HG03045 (cell line): ENCODE results near the gene TUBAL3.
"Not testable (repeated sequence)": the region's sequence is repeated elsewhere in the genome, so short reads cannot be mapped to it uniquely, and the experiment has no call there.

Experiments used
- ATAC-seq: cut with Tn5 transposase; IDR thresholded peaks from one replicate; pipeline ENCODE4 v1.9.1; 2021; ENCODE audit warnings: mild to moderate bottlenecking, moderate library complexity; ENCODE audit not compliant: unreplicated experiment

The TUBAL3 gene

DNA sequence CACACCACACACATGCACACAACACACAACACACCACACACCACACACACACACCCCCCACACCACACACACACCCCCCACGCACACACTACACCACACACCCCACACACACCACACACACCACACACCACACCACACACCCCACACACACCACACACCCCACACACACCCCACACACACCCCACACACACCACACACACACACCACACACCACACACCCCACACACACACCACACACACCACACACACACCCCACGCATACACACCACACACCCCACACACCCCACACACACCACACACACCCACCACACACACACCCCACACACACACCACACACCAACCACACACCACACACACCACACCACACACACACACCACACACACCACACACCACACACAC, 23.4 kb downstream of the TUBAL3 start:
- no peak for ATAC-seq

DNA sequence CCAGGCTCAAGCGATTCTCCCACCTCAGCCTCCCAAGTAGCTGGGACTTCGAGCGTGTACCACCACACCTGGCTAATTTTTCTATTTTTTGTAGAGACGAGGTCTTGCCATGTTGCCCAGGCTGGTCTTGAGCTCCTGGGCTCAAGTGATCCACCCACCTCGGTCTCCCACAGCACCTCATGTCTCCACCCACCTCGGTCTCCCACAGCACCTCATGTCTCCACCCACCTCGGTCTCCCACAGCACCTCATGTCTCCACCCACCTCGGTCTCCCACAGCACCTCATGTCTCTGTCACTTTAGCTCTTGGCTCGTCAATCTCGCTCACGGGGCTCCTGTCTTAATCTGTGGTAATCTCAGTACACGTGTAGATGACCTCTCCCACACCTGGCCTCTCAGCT, 24.2 kb downstream of the TUBAL3 start:
- ATAC-seq: not testable (repeated sequence)

DNA sequence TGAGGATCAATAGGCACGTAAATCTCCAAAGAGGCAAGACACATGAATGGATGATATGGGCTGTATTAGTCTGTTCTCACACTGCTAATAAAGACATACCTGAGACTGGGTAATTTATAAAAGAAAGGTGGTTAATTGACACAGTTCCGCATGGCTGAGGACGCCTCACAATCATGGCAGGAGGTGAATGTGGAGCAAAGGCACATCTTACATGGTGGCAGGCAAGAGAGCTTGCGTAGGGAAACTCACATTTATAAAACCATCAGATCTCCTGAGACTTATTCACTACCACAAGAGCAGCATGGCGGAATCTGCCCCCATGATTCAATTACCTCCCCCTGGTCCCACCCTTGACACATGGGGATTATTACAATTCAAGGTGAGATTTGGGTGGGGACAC, 25.4 kb downstream of the TUBAL3 start:
- ATAC-seq: not testable (repeated sequence)

- no peak for ATAC-seq
Observed at GRCh38 chr10:5376450-5376849, 28.2 kb downstream of the TUBAL3 start.

GRCh38 chr10:5373891-5374611, 30.6 kb downstream of the TUBAL3 start:
- ATAC-seq: no peak

- no peak for ATAC-seq
Observed at GRCh38 chr10:5373307-5373706, 31.3 kb downstream of the TUBAL3 start.

- no peak for ATAC-seq
Observed at GRCh38 chr10:5370493-5371352, 33.9 kb downstream of the TUBAL3 start.

- no peak for ATAC-seq
Observed at GRCh38 chr10:5369362-5370158, 35.1 kb downstream of the TUBAL3 start.

GRCh38 chr10:5365928-5366327, 38.7 kb downstream of the TUBAL3 start:
- ATAC-seq: no peak

GRCh38 chr10:5364890-5365338, 39.7 kb downstream of the TUBAL3 start, which contains the start of gene UCN3:
UCN3 (plus strand) TSS chr10:5364966; CDS start chr10:5373721, 8,755 bp downstream.
- ATAC-seq: no peak

GRCh38 chr10:5364374-5364773, 40.3 kb downstream of the TUBAL3 start:
- ATAC-seq: no peak

- no peak for ATAC-seq
Observed at GRCh38 chr10:5362873-5363272, 41.8 kb downstream of the TUBAL3 start.

- ATAC-seq: no peak
Observed at GRCh38 chr10:5361966-5362365, 42.7 kb downstream of the TUBAL3 start.

- no peak for ATAC-seq
Observed at GRCh38 chr10:5360318-5360915, 44.2 kb downstream of the TUBAL3 start.

GRCh38 chr10:5356302-5356763, 48.3 kb downstream of the TUBAL3 start:
- no peak for ATAC-seq

DNA sequence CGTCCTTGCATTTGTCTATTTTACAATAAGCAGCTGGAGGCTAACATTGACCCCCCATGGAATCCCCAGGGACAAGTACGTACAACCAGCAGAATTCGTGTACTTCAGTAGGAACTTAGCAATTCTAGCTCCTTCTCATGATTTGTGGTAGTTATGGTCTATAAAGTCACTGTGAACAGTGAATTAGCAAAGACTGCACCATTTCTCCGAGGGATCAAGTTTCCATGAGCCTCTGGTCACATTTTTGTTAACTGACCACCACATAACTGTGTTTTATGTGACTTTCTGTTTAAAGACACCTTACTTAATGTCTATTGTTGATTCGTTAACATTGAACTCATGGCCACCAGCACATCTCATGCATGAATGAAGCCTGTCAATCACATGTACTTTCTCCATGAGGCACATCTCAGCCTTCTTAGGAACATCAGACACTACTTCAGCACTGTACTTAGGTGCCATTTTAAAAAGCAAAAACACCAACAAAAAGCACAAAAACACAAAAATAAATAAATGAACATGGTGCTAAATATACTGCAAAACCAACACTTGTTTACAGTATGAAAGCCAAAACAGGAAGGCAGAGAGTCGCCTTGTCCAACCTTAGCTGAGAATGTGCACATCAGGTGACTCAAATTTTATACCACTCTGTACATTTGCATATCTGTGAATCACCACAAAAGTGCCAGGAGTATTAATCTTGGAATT, 48.9 kb downstream of the TUBAL3 start:
- no peak for ATAC-seq

GRCh38 chr10:5354068-5354467, 50.6 kb downstream of the TUBAL3 start:
- ATAC-seq: no peak

GRCh38 chr10:5349362-5349761, 55.3 kb downstream of the TUBAL3 start:
- ATAC-seq: no peak

DNA sequence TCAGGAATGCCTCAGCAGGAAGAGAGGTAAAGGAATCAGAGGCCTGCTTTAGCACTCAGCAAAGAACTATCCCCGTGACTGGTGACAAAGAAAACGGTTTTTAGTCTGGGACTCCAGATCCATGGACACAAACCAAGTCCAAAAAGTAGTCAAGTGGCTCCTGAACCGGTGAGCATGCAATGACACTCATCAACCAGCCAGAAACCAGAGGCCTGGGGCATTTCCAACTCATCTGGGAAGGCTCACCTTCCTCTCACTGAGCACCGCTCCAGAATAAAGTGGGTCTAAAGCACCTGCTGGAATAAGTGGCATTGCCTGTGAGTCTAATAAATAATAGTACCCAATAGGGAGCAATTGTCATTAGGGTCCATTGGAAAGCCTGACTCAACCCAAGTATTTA, 57.7 kb downstream of the TUBAL3 start:
- no peak for ATAC-seq

DNA sequence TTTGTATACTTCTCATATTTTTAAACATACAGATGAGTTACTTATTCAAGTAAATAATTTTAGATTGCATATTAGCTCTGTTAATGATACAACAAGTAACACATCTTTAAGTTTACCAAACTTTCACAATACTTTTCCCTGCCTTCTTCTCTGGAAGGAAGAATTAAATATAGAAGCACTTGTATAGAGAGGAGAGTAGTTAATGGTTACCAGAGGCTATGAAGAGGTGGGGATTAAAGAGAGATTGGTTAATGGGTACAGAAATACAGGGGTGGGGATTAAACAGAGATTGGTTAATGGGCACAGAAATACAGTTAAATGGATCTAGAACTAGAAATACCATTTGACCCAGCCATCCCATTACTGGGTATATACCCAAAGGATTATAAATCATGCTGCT, 59.9 kb downstream of the TUBAL3 start:
- ATAC-seq: no peak
